GM23338 (cell line): ENCODE measurements around the gene ATP8B4. TPM values are rescaled to one million over a fixed set of nuclear protein-coding genes. Genes with fewer than 3 reads are reported as not detected.

Experiments used
- ATAC-seq: fragments of 200-7000 bp; cut with Tn5 transposase; 3 replicates; pipeline ENCODE4 v1.9.1; 2020
- DNase-seq: peaks from one replicate; pipeline ENCODE4 v3.0.0-alpha.2; 2015; ENCODE audit warnings: low spot score
- H2AFZ ChIP-seq: fragments of 200-600 bp; sonication (generic); 2 replicates; pipeline ENCODE4 v1.8.0; 2016; ENCODE audit warnings: antibody characterized with exemption, mild to moderate bottlenecking, moderate library complexity
- H3F3A ChIP-seq: fragments of 200-600 bp; sonication (generic); replicated peaks from 2 replicates; pipeline ENCODE4 v1.8.0; 2017; ENCODE audit warnings: antibody characterized with exemption, mixed run types, low read depth
- H3K27ac ChIP-seq: fragments of 200-600 bp; sonication (generic); 2 replicates; pipeline ENCODE4 v1.6.1; 2016; ENCODE audit warnings: low read depth
- H3K27me3 ChIP-seq: fragments of 200-600 bp; sonication (generic); 2 replicates; pipeline ENCODE4 v1.8.0; 2016; ENCODE audit warnings: mild to moderate bottlenecking, mixed run types, moderate library complexity; ENCODE audit not compliant: insufficient read depth
- H3K36me3 ChIP-seq: fragments of 200-600 bp; sonication (generic); 2 replicates; pipeline ENCODE4 v1.8.0; 2016; ENCODE audit warnings: mild to moderate bottlenecking; ENCODE audit not compliant: insufficient read depth
- H3K4me1 ChIP-seq: fragments of 200-600 bp; sonication (generic); 2 replicates; pipeline ENCODE4 v1.8.0; 2016; ENCODE audit warnings: mild to moderate bottlenecking, moderate library complexity; ENCODE audit not compliant: insufficient read depth
- H3K4me2 ChIP-seq: fragments of 200-600 bp; sonication (generic); 2 replicates; pipeline ENCODE4 v1.7.1; 2017; ENCODE audit warnings: mixed run types
- H3K4me3 ChIP-seq: fragments of 200-600 bp; sonication (generic); 2 replicates; pipeline ENCODE4 v1.6.1; 2016; ENCODE audit warnings: mixed run types
- H3K79me2 ChIP-seq: fragments of 200-600 bp; sonication (generic); replicated peaks from 2 replicates; pipeline ENCODE4 v1.8.0; 2017; ENCODE audit warnings: mild to moderate bottlenecking; ENCODE audit not compliant: insufficient read depth
- H3K9me2 ChIP-seq: fragments of 200-600 bp; sonication (generic); 2 replicates; pipeline ENCODE4 v1.8.0; 2017; ENCODE audit not compliant: insufficient read depth
- H4K20me1 ChIP-seq: fragments of 200-600 bp; sonication (generic); replicated peaks from 2 replicates; pipeline ENCODE4 v1.8.0; 2017; ENCODE audit warnings: mild to moderate bottlenecking; ENCODE audit not compliant: insufficient read depth
- H3K27ac Mint-ChIP-seq: 2 replicates; pipeline ENCODE4 v1.8.0; 2020; ENCODE audit warnings: inconsistent platforms, mild to moderate bottlenecking, moderate library complexity, mixed read lengths
- H3K27me3 Mint-ChIP-seq: 3 replicates; pipeline ENCODE4 v1.8.0; 2022; ENCODE audit warnings: low read depth, mild to moderate bottlenecking, moderate library complexity, mixed read lengths, inconsistent platforms; ENCODE audit not compliant: insufficient read depth, poor library complexity
- H3K36me3 Mint-ChIP-seq: 3 replicates; pipeline ENCODE4 v1.8.0; 2021; ENCODE audit warnings: low read depth, mild to moderate bottlenecking, inconsistent platforms, moderate library complexity, mixed read lengths
- H3K4me1 Mint-ChIP-seq: 3 replicates; pipeline ENCODE4 v1.8.0; 2020; ENCODE audit warnings: mild to moderate bottlenecking, inconsistent platforms, mixed read lengths
- H3K4me3 Mint-ChIP-seq: 3 replicates; pipeline ENCODE4 v1.8.0; 2021; ENCODE audit warnings: moderate library complexity, mild to moderate bottlenecking, inconsistent platforms, mixed read lengths
- H3K9me3 Mint-ChIP-seq: 3 replicates; pipeline ENCODE4 v1.8.0; 2020; ENCODE audit warnings: moderate library complexity, mild to moderate bottlenecking, inconsistent platforms, mixed read lengths
- CTCF ChIP-seq, 2 experiments: fragments of 200-600 bp in 1 of 2; sonication (generic) in 1 of 2; conservative IDR thresholded peaks; 2 replicates each; pipeline versions ENCODE4 v1.5.1 to v1.6.1; 2016 to 2017; ENCODE audit warnings: antibody characterized with exemption in 2 of 2, low read depth in 2 of 2, mild to moderate bottlenecking in 2 of 2, moderate library complexity in 1 of 2
- JUNB ChIP-seq: IDR thresholded peaks from one replicate; pipeline ENCODE4 v1.6.1; 2016; ENCODE audit warnings: antibody characterized with exemption; ENCODE audit not compliant: unreplicated experiment
- STAT1 ChIP-seq: IDR thresholded peaks from one replicate; pipeline ENCODE4 v1.6.1; 2016; ENCODE audit warnings: antibody characterized with exemption; ENCODE audit not compliant: unreplicated experiment
- ZNF114 ChIP-seq: fragments of 250-450 bp; sonication (Bioruptor Pico); IDR thresholded peaks from 2 replicates; pipeline ENCODE4 v1.5.0; 2020; ENCODE audit warnings: mild to moderate bottlenecking, moderate library complexity
- polyA plus RNA-seq: library from polyadenylated mRNA; unstranded; fragments of >200 nt; fragmentation: Nextera tagmentation; extraction: Ambion mirVana; gene quantifications from 2 replicates; pipeline ENCODE4 v1.2.1, GENCODE V29; 2016
- total RNA-seq: library from RNA; depleted of rRNA; stranded (reverse); fragments of >200 nt; shearing (Covaris generic); gene quantifications from 2 replicates; pipeline ENCODE4 v1.2.3, GENCODE V29; 2014
- TF ChIP-seq, protein P1 (sequence below): IDR thresholded peaks from one replicate; pipeline ENCODE4 v1.6.1; 2018; ENCODE audit warnings: antibody characterized with exemption; ENCODE audit not compliant: unreplicated experiment
- TF ChIP-seq, protein P2 (sequence below): fragments of 250-450 bp; sonication (Bioruptor Pico); IDR thresholded peaks from 2 replicates; pipeline ENCODE4 v1.5.0; 2020; ENCODE audit warnings: mild to moderate bottlenecking, moderate library complexity

Gene ATP8B4
- total and polyA plus RNA-seq, 2 experiments from 2014 or later: 0.24 TPM; not detected in 1

- Mint-ChIP-seq H3K27me3 (no peaks in the 10 kb centered on the region), H3K4me3 (no peak overlapping the region), H3K9me3 (peaks cover 9% of the 10 kb centered on the region; the same call in 2 of the 3 replicates), H3K4me1 (peaks cover 5% of the 10 kb centered on the region; the same call in 2 of the 3 replicates), H3K36me3 (no peaks in the 10 kb centered on the region), H3K27ac (no peak overlapping the region)
- peak; percentile 75 for DNase-seq
- Histone ChIP-seq H3K9me2 (no peaks in the 10 kb centered on the region), H3K27ac (no peak overlapping the region), H2AFZ (no peak overlapping the region), H3K4me1 (no peaks in the 10 kb centered on the region), H3K4me2 (no peak overlapping the region), H3K79me2 (no peaks in the 10 kb centered on the region), H3K4me3 (no peak overlapping the region), H3F3A (no peaks in the 10 kb centered on the region), H4K20me1 (no peaks in the 10 kb centered on the region), H3K36me3 (no peaks in the 10 kb centered on the region), H3K27me3 (no peaks in the 10 kb centered on the region)
- peak; percentile 100 for ATAC-seq
- TF ChIP-seq CTCF (conservative IDR thresholded peaks at IDR 0.05; ENCODE audit: low read depth in 2 of 2): peak; percentile 68 to 78
- TF ChIP-seq, protein P1, sequence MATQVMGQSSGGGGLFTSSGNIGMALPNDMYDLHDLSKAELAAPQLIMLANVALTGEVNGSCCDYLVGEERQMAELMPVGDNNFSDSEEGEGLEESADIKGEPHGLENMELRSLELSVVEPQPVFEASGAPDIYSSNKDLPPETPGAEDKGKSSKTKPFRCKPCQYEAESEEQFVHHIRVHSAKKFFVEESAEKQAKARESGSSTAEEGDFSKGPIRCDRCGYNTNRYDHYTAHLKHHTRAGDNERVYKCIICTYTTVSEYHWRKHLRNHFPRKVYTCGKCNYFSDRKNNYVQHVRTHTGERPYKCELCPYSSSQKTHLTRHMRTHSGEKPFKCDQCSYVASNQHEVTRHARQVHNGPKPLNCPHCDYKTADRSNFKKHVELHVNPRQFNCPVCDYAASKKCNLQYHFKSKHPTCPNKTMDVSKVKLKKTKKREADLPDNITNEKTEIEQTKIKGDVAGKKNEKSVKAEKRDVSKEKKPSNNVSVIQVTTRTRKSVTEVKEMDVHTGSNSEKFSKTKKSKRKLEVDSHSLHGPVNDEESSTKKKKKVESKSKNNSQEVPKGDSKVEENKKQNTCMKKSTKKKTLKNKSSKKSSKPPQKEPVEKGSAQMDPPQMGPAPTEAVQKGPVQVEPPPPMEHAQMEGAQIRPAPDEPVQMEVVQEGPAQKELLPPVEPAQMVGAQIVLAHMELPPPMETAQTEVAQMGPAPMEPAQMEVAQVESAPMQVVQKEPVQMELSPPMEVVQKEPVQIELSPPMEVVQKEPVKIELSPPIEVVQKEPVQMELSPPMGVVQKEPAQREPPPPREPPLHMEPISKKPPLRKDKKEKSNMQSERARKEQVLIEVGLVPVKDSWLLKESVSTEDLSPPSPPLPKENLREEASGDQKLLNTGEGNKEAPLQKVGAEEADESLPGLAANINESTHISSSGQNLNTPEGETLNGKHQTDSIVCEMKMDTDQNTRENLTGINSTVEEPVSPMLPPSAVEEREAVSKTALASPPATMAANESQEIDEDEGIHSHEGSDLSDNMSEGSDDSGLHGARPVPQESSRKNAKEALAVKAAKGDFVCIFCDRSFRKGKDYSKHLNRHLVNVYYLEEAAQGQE: no peak
Measured at GRCh38 chr15:49832511-49832910, 286.5 kb downstream of the ATP8B4 start.

- Mint-ChIP-seq H3K36me3 (no peaks in the 10 kb centered on the region), H3K27ac (peak overlapping the region; percentile 77; the same call in 1 of the 2 replicates), H3K4me3 (no peak overlapping the region), H3K27me3 (no peaks in the 10 kb centered on the region), H3K9me3 (peaks cover 7% of the 10 kb centered on the region; the same call in 1 of the 3 replicates), H3K4me1 (peaks cover 5% of the 10 kb centered on the region; the same call in 2 of the 3 replicates)
- H3K4me2 ChIP-seq: no peak overlapping the region
- H3K4me1 ChIP-seq: no peaks in the 10 kb centered on the region
- no peaks in the 10 kb centered on the region for H3K36me3 ChIP-seq
- H3K27me3 ChIP-seq: no peaks in the 10 kb centered on the region
- no peaks in the 10 kb centered on the region for H3K79me2 ChIP-seq
- no peak overlapping the region for H3K27ac ChIP-seq
- no peaks in the 10 kb centered on the region for H4K20me1 ChIP-seq
- ATAC-seq (no peak), DNase-seq (no peak)
- no peaks in the 10 kb centered on the region for H3F3A ChIP-seq
- no peak overlapping the region for H2AFZ ChIP-seq
- no peak overlapping the region for H3K4me3 ChIP-seq
- H3K9me2 ChIP-seq: 0 out of 2 replicates have a peak, but pooled peaks cover under 1% of the 10 kb centered on the region
- TF ChIP-seq, protein P2, sequence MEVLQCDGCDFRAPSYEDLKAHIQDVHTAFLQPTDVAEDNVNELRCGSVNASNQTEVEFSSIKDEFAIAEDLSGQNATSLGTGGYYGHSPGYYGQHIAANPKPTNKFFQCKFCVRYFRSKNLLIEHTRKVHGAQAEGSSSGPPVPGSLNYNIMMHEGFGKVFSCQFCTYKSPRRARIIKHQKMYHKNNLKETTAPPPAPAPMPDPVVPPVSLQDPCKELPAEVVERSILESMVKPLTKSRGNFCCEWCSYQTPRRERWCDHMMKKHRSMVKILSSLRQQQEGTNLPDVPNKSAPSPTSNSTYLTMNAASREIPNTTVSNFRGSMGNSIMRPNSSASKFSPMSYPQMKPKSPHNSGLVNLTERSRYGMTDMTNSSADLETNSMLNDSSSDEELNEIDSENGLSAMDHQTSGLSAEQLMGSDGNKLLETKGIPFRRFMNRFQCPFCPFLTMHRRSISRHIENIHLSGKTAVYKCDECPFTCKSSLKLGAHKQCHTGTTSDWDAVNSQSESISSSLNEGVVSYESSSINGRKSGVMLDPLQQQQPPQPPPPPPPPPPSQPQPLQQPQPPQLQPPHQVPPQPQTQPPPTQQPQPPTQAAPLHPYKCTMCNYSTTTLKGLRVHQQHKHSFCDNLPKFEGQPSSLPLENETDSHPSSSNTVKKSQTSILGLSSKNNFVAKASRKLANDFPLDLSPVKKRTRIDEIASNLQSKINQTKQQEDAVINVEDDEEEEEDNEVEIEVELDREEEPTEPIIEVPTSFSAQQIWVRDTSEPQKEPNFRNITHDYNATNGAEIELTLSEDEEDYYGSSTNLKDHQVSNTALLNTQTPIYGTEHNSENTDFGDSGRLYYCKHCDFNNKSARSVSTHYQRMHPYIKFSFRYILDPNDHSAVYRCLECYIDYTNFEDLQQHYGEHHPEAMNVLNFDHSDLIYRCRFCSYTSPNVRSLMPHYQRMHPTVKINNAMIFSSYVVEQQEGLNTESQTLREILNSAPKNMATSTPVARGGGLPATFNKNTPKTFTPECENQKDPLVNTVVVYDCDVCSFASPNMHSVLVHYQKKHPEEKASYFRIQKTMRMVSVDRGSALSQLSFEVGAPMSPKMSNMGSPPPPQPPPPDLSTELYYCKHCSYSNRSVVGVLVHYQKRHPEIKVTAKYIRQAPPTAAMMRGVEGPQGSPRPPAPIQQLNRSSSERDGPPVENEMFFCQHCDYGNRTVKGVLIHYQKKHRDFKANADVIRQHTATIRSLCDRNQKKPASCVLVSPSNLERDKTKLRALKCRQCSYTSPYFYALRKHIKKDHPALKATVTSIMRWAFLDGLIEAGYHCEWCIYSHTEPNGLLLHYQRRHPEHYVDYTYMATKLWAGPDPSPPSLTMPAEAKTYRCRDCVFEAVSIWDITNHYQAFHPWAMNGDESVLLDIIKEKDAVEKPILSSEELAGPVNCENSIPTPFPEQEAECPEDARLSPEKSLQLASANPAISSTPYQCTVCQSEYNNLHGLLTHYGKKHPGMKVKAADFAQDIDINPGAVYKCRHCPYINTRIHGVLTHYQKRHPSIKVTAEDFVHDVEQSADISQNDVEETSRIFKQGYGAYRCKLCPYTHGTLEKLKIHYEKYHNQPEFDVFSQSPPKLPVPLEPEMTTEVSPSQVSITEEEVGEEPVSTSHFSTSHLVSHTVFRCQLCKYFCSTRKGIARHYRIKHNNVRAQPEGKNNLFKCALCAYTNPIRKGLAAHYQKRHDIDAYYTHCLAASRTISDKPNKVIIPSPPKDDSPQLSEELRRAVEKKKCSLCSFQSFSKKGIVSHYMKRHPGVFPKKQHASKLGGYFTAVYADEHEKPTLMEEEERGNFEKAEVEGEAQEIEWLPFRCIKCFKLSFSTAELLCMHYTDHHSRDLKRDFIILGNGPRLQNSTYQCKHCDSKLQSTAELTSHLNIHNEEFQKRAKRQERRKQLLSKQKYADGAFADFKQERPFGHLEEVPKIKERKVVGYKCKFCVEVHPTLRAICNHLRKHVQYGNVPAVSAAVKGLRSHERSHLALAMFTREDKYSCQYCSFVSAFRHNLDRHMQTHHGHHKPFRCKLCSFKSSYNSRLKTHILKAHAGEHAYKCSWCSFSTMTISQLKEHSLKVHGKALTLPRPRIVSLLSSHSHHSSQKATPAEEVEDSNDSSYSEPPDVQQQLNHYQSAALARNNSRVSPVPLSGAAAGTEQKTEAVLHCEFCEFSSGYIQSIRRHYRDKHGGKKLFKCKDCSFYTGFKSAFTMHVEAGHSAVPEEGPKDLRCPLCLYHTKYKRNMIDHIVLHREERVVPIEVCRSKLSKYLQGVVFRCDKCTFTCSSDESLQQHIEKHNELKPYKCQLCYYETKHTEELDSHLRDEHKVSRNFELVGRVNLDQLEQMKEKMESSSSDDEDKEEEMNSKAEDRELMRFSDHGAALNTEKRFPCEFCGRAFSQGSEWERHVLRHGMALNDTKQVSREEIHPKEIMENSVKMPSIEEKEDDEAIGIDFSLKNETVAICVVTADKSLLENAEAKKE (CRISPR knock-in tag): no peak
- TF ChIP-seq JUNB: no peak
- TF ChIP-seq ZNF114: no peak
- TF ChIP-seq CTCF (conservative IDR thresholded peaks at IDR 0.05; ENCODE audit: low read depth in 2 of 2): no peak
- no peak for TF ChIP-seq STAT1
Measured at GRCh38 chr15:49831206-49831965, 287.6 kb downstream of the ATP8B4 start.
